Mesenchymal stem cell (in vitro differentiated cells and primary cell): ENCODE measurements around the gene KLK10.

Experiments
- DNase-seq: peaks from one replicate; pipeline ENCODE4 v3.0.0-alpha.2; 2013
- H2AFZ ChIP-seq: one replicate; pipeline ENCODE4 v1.6.1; 2013; ENCODE audit warnings: low read depth, mild to moderate bottlenecking, control low read depth, inconsistent platforms, low read length, moderate library complexity
- H2AK5ac ChIP-seq: 2 replicates; pipeline ENCODE4 v1.6.1; 2013; ENCODE audit warnings: low read length, moderate library complexity, mild to moderate bottlenecking, inconsistent platforms; ENCODE audit not compliant: severe bottlenecking
- H2BK120ac ChIP-seq: one replicate; pipeline ENCODE4 v1.6.1; 2013; ENCODE audit warnings: low read depth, mild to moderate bottlenecking, inconsistent platforms, low read length, moderate library complexity
- H2BK12ac ChIP-seq, 2 experiments: one replicate each; pipeline ENCODE4 v1.6.1; 2013; ENCODE audit warnings: inconsistent platforms in 2 of 2, low read length in 2 of 2, mild to moderate bottlenecking in 2 of 2, moderate library complexity in 2 of 2, control low read depth in 1 of 2
- H2BK15ac ChIP-seq: one replicate; pipeline ENCODE4 v1.6.1; 2013; ENCODE audit warnings: mild to moderate bottlenecking, low read depth, inconsistent platforms; ENCODE audit not compliant: poor library complexity, severe bottlenecking
- H2BK5ac ChIP-seq: 2 replicates; pipeline ENCODE4 v1.6.1; 2013; ENCODE audit warnings: low read depth, mild to moderate bottlenecking, low read length, control low read depth, inconsistent platforms; ENCODE audit not compliant: poor library complexity, severe bottlenecking
- H3K14ac ChIP-seq, 2 experiments: one replicate each; pipeline ENCODE4 v1.6.1; 2013; ENCODE audit warnings: inconsistent platforms in 2 of 2, low read length in 2 of 2, control low read depth in 1 of 2, mild to moderate bottlenecking in 1 of 2, moderate library complexity in 1 of 2
- H3K18ac ChIP-seq, 2 experiments: one replicate each; pipeline ENCODE4 v1.6.1; 2013; ENCODE audit warnings: inconsistent platforms in 2 of 2, low read length in 2 of 2, control low read depth in 1 of 2, low read depth in 1 of 2, mild to moderate bottlenecking in 1 of 2
- H3K23ac ChIP-seq, 2 experiments: one replicate each; pipeline ENCODE4 v1.6.1; 2013; ENCODE audit warnings: inconsistent platforms in 2 of 2, low read length in 2 of 2, mild to moderate bottlenecking in 2 of 2, moderate library complexity in 2 of 2, control low read depth in 1 of 2
- H3K27ac ChIP-seq: 2 replicates; pipeline ENCODE4 v1.5.1; 2013; ENCODE audit warnings: mild to moderate bottlenecking, moderate library complexity, low read length, control low read depth, inconsistent platforms; ENCODE audit not compliant: poor library complexity, severe bottlenecking
- H3K27me3 ChIP-seq, 2 experiments: 2 replicates each; pipeline versions ENCODE4 v1.6.1 to v1.7.0; 2013; ENCODE audit warnings: low read length in 2 of 2, mild to moderate bottlenecking in 2 of 2, moderate library complexity in 2 of 2, control low read depth in 1 of 2, inconsistent platforms in 1 of 2; ENCODE audit not compliant: control insufficient read depth in 1 of 2, insufficient read depth in 1 of 2
- H3K36me3 ChIP-seq, 2 experiments: 2 replicates each; pipeline versions ENCODE4 v1.6.1 to v1.7.0; 2013; ENCODE audit warnings: low read length in 2 of 2, control low read depth in 1 of 2, inconsistent platforms in 1 of 2, low read depth in 1 of 2, mild to moderate bottlenecking in 1 of 2; ENCODE audit not compliant: insufficient read depth in 2 of 2, control insufficient read depth in 1 of 2
- H3K4ac ChIP-seq, 2 experiments: one replicate each; pipeline ENCODE4 v1.6.1; 2013; ENCODE audit warnings: inconsistent platforms in 2 of 2, low read length in 2 of 2, mild to moderate bottlenecking in 2 of 2, moderate library complexity in 2 of 2, control low read depth in 1 of 2, low read depth in 1 of 2
- H3K4me1 ChIP-seq: 2 replicates; pipeline ENCODE4 v1.6.1; 2013; ENCODE audit warnings: low read depth, low read length, control low read depth; ENCODE audit not compliant: control insufficient read depth, insufficient read depth
- H3K4me2 ChIP-seq: 2 replicates; pipeline ENCODE4 v1.6.1; 2013; ENCODE audit warnings: low read length, mild to moderate bottlenecking, inconsistent platforms; ENCODE audit not compliant: poor library complexity, severe bottlenecking
- H3K4me3 ChIP-seq, 2 experiments: 2 replicates each; pipeline versions ENCODE4 v1.5.1 to v1.7.0; 2013; ENCODE audit warnings: low read length in 2 of 2, mild to moderate bottlenecking in 2 of 2, control low read depth in 1 of 2, low read depth in 1 of 2; ENCODE audit not compliant: insufficient read depth in 1 of 2
- H3K79me1 ChIP-seq: replicated peaks from 2 replicates; pipeline ENCODE4 v1.6.1; 2013; ENCODE audit warnings: mild to moderate bottlenecking, control low read depth, low read length, inconsistent platforms; ENCODE audit not compliant: poor library complexity, severe bottlenecking
- H3K9ac ChIP-seq: 2 replicates; pipeline ENCODE4 v1.7.0; 2013; ENCODE audit warnings: mild to moderate bottlenecking, low read length, moderate library complexity
- H3K9me3 ChIP-seq: 2 replicates; pipeline ENCODE4 v1.7.0; 2013; ENCODE audit warnings: mild to moderate bottlenecking, low read length; ENCODE audit not compliant: control insufficient read depth
- H4K8ac ChIP-seq: one replicate; pipeline ENCODE4 v1.6.1; 2013; ENCODE audit warnings: inconsistent platforms, mild to moderate bottlenecking, low read length, moderate library complexity
- H4K91ac ChIP-seq: one replicate; pipeline ENCODE4 v1.6.1; 2013; ENCODE audit warnings: mild to moderate bottlenecking, low read length, inconsistent platforms
- WGBS: methylation state at CpG from one replicate; pipeline ENCODE4 v1.1.7; 2013; ENCODE audit warnings: mixed read lengths; 5-methylcytosine and 5-hydroxymethylcytosine counted together

Gene KLK10

GRCh38 chr19:51003316-51003715 is 16.2 kb downstream of the KLK10 start:
- H3K27ac ChIP-seq, result no peak overlapping the region
- H3K14ac ChIP-seq, result no peak overlapping the region
- no peaks in the 10 kb centered on the region for H3K36me3 ChIP-seq
- H3K27me3 ChIP-seq, result peaks cover 0 to 47% of the 10 kb centered on the region in 2 experiments
- no peak overlapping the region for H2BK5ac ChIP-seq
- no peaks in the 10 kb centered on the region for H3K9me3 ChIP-seq
- H2AFZ ChIP-seq, result no peak overlapping the region
- no peaks in the 10 kb centered on the region for H3K79me1 ChIP-seq
- no peak overlapping the region for H3K4me2 ChIP-seq
- no peak overlapping the region for H4K91ac ChIP-seq
- H3K4ac ChIP-seq, result no peak overlapping the region
- H3K4me1 ChIP-seq, result no peaks in the 10 kb centered on the region
- no peak overlapping the region for H2AK5ac ChIP-seq
- no peak overlapping the region for H3K4me3 ChIP-seq
- no peak overlapping the region for H2BK15ac ChIP-seq
- no peak overlapping the region for H2BK12ac ChIP-seq
- no peak overlapping the region for H3K23ac ChIP-seq
- no peak overlapping the region for H3K9ac ChIP-seq
- no peak overlapping the region for H4K8ac ChIP-seq
- no peak overlapping the region for H3K18ac ChIP-seq
- H2BK120ac ChIP-seq, result no peak overlapping the region
- DNase-seq, result no peak
- 86% methylated on average over 7 of the region's 7 CpGs for WGBS

GRCh38 chr19:51002542-51003311 is 16.8 kb downstream of the KLK10 start:
- H3K4ac ChIP-seq, result no peak overlapping the region
- H2BK5ac ChIP-seq, result no peak overlapping the region
- no peak overlapping the region for H2AFZ ChIP-seq
- H2BK12ac ChIP-seq, result no peak overlapping the region
- DNase-seq, result no peak
- H3K4me1 ChIP-seq, result no peaks in the 10 kb centered on the region
- no peaks in the 10 kb centered on the region for H3K9me3 ChIP-seq
- H3K4me3 ChIP-seq, result no peak overlapping the region
- no peak overlapping the region for H4K8ac ChIP-seq
- no peaks in the 10 kb centered on the region for H3K36me3 ChIP-seq
- H2BK120ac ChIP-seq, result no peak overlapping the region
- no peak overlapping the region for H3K18ac ChIP-seq
- H2AK5ac ChIP-seq, result no peak overlapping the region
- no peak overlapping the region for H2BK15ac ChIP-seq
- no peak overlapping the region for H3K14ac ChIP-seq
- H3K27me3 ChIP-seq, result peaks cover 0 to 49% of the 10 kb centered on the region in 2 experiments
- WGBS, result 52% methylated on average over 41 of the region's 42 CpGs
- no peak overlapping the region for H3K4me2 ChIP-seq
- H4K91ac ChIP-seq, result no peak overlapping the region
- H3K9ac ChIP-seq, result no peak overlapping the region
- no peak overlapping the region for H3K23ac ChIP-seq
- no peaks in the 10 kb centered on the region for H3K79me1 ChIP-seq
- H3K27ac ChIP-seq, result no peak overlapping the region

- no peak overlapping the region for H2BK15ac ChIP-seq
- H3K79me1 ChIP-seq, result no peaks in the 10 kb centered on the region
- no peak overlapping the region for H3K27ac ChIP-seq
- no peaks in the 10 kb centered on the region for H3K9me3 ChIP-seq
- no peak overlapping the region for H2AFZ ChIP-seq
- no peak overlapping the region for H3K9ac ChIP-seq
- DNase-seq, result no peak
- H3K27me3 ChIP-seq, result peaks cover 0 to 48% of the 10 kb centered on the region in 2 experiments
- no peak overlapping the region for H3K4me2 ChIP-seq
- no peaks in the 10 kb centered on the region for H3K36me3 ChIP-seq
- H4K91ac ChIP-seq, result no peak overlapping the region
- no peak overlapping the region for H2BK5ac ChIP-seq
- no peak overlapping the region for H2BK12ac ChIP-seq
- H3K14ac ChIP-seq, result no peak overlapping the region
- no peak overlapping the region for H4K8ac ChIP-seq
- H3K4ac ChIP-seq, result no peak overlapping the region
- no peak overlapping the region for H3K18ac ChIP-seq
- no peak overlapping the region for H2AK5ac ChIP-seq
- H3K4me3 ChIP-seq, result no peak overlapping the region
- H3K4me1 ChIP-seq, result no peaks in the 10 kb centered on the region
- H3K23ac ChIP-seq, result no peak overlapping the region
- no peak overlapping the region for H2BK120ac ChIP-seq
- 29% methylated on average over 11 of the region's 12 CpGs for WGBS
Measured at GRCh38 chr19:51002089-51002532, 17.4 kb downstream of the KLK10 start.

GRCh38 chr19:51001515-51001914 is 18.0 kb downstream of the KLK10 start, which contains the start of gene KLK8:
TSS of gene KLK8 (minus strand) at chr19:51001604. CDS start at chr19:51001167, 437 bp downstream.
- Histone ChIP-seq H2BK15ac (no peak within 1 kb of the TSS), H3K4me3 (no peak within 1 kb of the TSS), H4K8ac (no peak within 1 kb of the TSS), H3K14ac (no peak within 1 kb of the TSS), H2BK120ac (no peak within 1 kb of the TSS), H3K23ac (no peak within 1 kb of the TSS), H3K9me3 (no peaks in the 10 kb centered on the region), H3K4ac (no peak within 1 kb of the TSS), H3K36me3 (no peaks in the 10 kb centered on the region), H2AFZ (no peak within 1 kb of the TSS), H3K27me3 (peaks cover 0 to 51% of the 10 kb centered on the region in 2 experiments), H3K4me1 (no peaks in the 10 kb centered on the region), H2BK12ac (no peak within 1 kb of the TSS), H3K4me2 (no peak within 1 kb of the TSS), H4K91ac (no peak within 1 kb of the TSS), H3K27ac (no peak within 1 kb of the TSS), H2BK5ac (no peak within 1 kb of the TSS), H3K79me1 (no peaks in the 10 kb centered on the region), H3K18ac (no peak within 1 kb of the TSS), H3K9ac (no peak within 1 kb of the TSS), H2AK5ac (no peak within 1 kb of the TSS)
- 27% methylated on average over 4 of the region's 7 CpGs for WGBS
- DNase-seq, result no peak
